K562 (cell line): ENCODE measurements around the gene SLAMF9. TPM values are rescaled to one million over a fixed set of nuclear protein-coding genes. Genes with fewer than 3 reads are reported as not detected.

Experiments used
- BRD9 ChIP-seq: fragments of 450-650 bp; IDR thresholded peaks from 2 replicates; pipeline ENCODE4 v1.6.1; 2018; ENCODE audit warnings: low read depth; ENCODE audit not compliant: partially characterized antibody
- EP400 ChIP-seq: fragments of 450-650 bp; IDR thresholded peaks from 2 replicates; pipeline ENCODE4 v1.6.1; 2017; ENCODE audit warnings: antibody characterized with exemption, mild to moderate bottlenecking, moderate library complexity
- FOSL1 ChIP-seq: fragments of 200-800 bp; sonication (Bioruptor generic); conservative IDR thresholded peaks from 2 replicates; pipeline ENCODE4 v1.6.1; 2016; ENCODE audit warnings: missing genetic modification characterization, missing compliant biosample characterization
- FOXJ3 ChIP-seq: sonication (generic); formaldehyde crosslinking; IDR thresholded peaks from 2 replicates; pipeline ENCODE4 v1.4.0; 2020; ENCODE audit warnings: mild to moderate bottlenecking, missing genetic modification reagents
- KLF10 ChIP-seq: fragments of 250-450 bp; sonication (Bioruptor Pico); IDR thresholded peaks from 2 replicates; pipeline ENCODE4 v1.6.1; 2021; ENCODE audit warnings: matching md5 sums
- MAZ ChIP-seq, 2 experiments: fragments of 450-650 bp in 1 of 2; sonication (generic) in 1 of 2; formaldehyde crosslinking; IDR thresholded peaks in 1 of 2; conservative IDR thresholded peaks in 1 of 2; 2 replicates each; pipeline versions ENCODE4 v1.4.0 to v1.5.0; 2020; ENCODE audit warnings: mild to moderate bottlenecking in 1 of 2, missing genetic modification reagents in 1 of 2
- MED1 ChIP-seq: sonication (generic); formaldehyde crosslinking; IDR thresholded peaks from 2 replicates; pipeline ENCODE4 v1.8.1; 2023; ENCODE audit warnings: missing genetic modification reagents, borderline replicate concordance
- MTA3 ChIP-seq: fragments of 450-650 bp; formaldehyde crosslinking; IDR thresholded peaks from 2 replicates; pipeline ENCODE4 v1.6.1; 2017; ENCODE audit warnings: mild to moderate bottlenecking, borderline replicate concordance
- MYC ChIP-seq, 2 experiments: fragments of 250-450 bp in 1 of 2; sonication (Bioruptor Pico) in 1 of 2; IDR thresholded peaks; 2 replicates each; pipeline versions ENCODE4 v1.5.1 to v1.6.1; 2012 to 2021; ENCODE audit warnings: low read depth in 2 of 2, borderline replicate concordance in 1 of 2, improper control_type of control experiment in 1 of 2, low read length in 1 of 2, mild to moderate bottlenecking in 1 of 2, moderate library complexity in 1 of 2
- NFE2 ChIP-seq: IDR thresholded peaks from 2 replicates; pipeline ENCODE4 v1.6.1; 2014; ENCODE audit warnings: antibody characterized with exemption, low read depth
- POLR2G ChIP-seq: fragments of 200-400 bp; formaldehyde crosslinking; IDR thresholded peaks from 2 replicates; pipeline ENCODE4 v1.6.1; 2017; ENCODE audit warnings: low read depth, mild to moderate bottlenecking, antibody characterized with exemption, low read length, moderate library complexity
- PURB ChIP-seq: sonication (generic); formaldehyde crosslinking; IDR thresholded peaks from 2 replicates; pipeline ENCODE4 v1.9.0; 2021; ENCODE audit warnings: low read depth, mild to moderate bottlenecking, missing genetic modification reagents
- YY1 ChIP-seq, 3 experiments: IDR thresholded peaks; 2 replicates each; pipeline ENCODE4 v1.6.1; 2011; ENCODE audit warnings: low read length in 2 of 3, mild to moderate bottlenecking in 2 of 3, moderate library complexity in 2 of 3, borderline replicate concordance in 1 of 3, control low read depth in 1 of 3, low read depth in 1 of 3; ENCODE audit not compliant: insufficient read depth in 3 of 3, insufficient replicate concordance in 2 of 3, control insufficient read depth in 1 of 3, insufficient read length in 1 of 3; ENCODE audit errors: extremely low read depth in 1 of 3
- ZNF197 ChIP-seq: fragments of 200-800 bp; sonication (Bioruptor generic); IDR thresholded peaks from 2 replicates; pipeline ENCODE4 v1.6.1; 2016; ENCODE audit warnings: low read depth, missing genetic modification characterization, missing compliant biosample characterization
- ZNF699 ChIP-seq: fragments of 250-450 bp; sonication (Bioruptor Pico); IDR thresholded peaks from 2 replicates; pipeline ENCODE4 v1.8.0; 2021; ENCODE audit warnings: mild to moderate bottlenecking, moderate library complexity; ENCODE audit not compliant: insufficient replicate concordance
- ZNF764 ChIP-seq: fragments of 250-450 bp; sonication (Bioruptor Pico); IDR thresholded peaks from 2 replicates; pipeline ENCODE4 v1.4.0; 2020; ENCODE audit warnings: low read depth, mild to moderate bottlenecking, moderate library complexity
- polyA plus RNA-seq, 8 experiments: library from polyadenylated mRNA; depleted of rRNA in 4 of 8; stranded (reverse) in 5 of 8; unstranded in 3 of 8; fragments of >200 nt; fragmentation: Nextera tagmentation in 2 of 8; fragmentation: Illumina TruSeq in 1 of 8; extraction: Ambion mirVana in 2 of 8; extraction: Trizol in 1 of 8; gene quantifications; 2 replicates each; pipeline versions ENCODE4 v1.2.1 to v1.2.3, GENCODE V29; 2011 to 2014; ENCODE audit warnings: inconsistent platforms in 1 of 8, missing spikeins in 1 of 8
- total RNA-seq, 7 experiments: library from RNA; depleted of rRNA in 6 of 7; stranded (reverse); fragments of >200 nt in 6 of 7; fragmentation: Illumina TruSeq in 2 of 7; extraction: Trizol in 2 of 7; gene quantifications; 2 replicates each; pipeline versions ENCODE4 v1.2.1 to v1.2.3, GENCODE V29; 2011 to 2021; ENCODE audit warnings: low replicate concordance in 1 of 7
- TF ChIP-seq, protein P1 (sequence below): IDR thresholded peaks from 2 replicates; pipeline ENCODE4 v1.6.1; 2011; ENCODE audit warnings: borderline replicate concordance, low read depth, mild to moderate bottlenecking, moderate library complexity, low read length; ENCODE audit not compliant: insufficient read depth, poor library complexity, severe bottlenecking
- TF ChIP-seq, protein P2 (sequence below): fragments of 450-650 bp; formaldehyde crosslinking; IDR thresholded peaks from 2 replicates; pipeline ENCODE4 v1.4.0; 2020; ENCODE audit warnings: mild to moderate bottlenecking, moderate library complexity
- TF ChIP-seq, protein P3 (sequence below): fragments of 250-450 bp; sonication (Bioruptor Pico); IDR thresholded peaks from 2 replicates; pipeline ENCODE4 v1.8.0; 2021; ENCODE audit warnings: borderline replicate concordance, mild to moderate bottlenecking, moderate library complexity; ENCODE audit not compliant: poor library complexity, severe bottlenecking
- TF ChIP-seq, protein P4 (sequence below): fragments of 250-450 bp; sonication (Bioruptor Pico); IDR thresholded peaks from 2 replicates; pipeline ENCODE4 v1.5.0; 2021

The SLAMF9 gene
- total and polyA plus RNA-seq, 9 of the 15 experiments (the other 6 are each of a cell fraction or from before 2014, with no cell fraction given) = 0.13 to 0.21 TPM; not detected in 7

DNA sequence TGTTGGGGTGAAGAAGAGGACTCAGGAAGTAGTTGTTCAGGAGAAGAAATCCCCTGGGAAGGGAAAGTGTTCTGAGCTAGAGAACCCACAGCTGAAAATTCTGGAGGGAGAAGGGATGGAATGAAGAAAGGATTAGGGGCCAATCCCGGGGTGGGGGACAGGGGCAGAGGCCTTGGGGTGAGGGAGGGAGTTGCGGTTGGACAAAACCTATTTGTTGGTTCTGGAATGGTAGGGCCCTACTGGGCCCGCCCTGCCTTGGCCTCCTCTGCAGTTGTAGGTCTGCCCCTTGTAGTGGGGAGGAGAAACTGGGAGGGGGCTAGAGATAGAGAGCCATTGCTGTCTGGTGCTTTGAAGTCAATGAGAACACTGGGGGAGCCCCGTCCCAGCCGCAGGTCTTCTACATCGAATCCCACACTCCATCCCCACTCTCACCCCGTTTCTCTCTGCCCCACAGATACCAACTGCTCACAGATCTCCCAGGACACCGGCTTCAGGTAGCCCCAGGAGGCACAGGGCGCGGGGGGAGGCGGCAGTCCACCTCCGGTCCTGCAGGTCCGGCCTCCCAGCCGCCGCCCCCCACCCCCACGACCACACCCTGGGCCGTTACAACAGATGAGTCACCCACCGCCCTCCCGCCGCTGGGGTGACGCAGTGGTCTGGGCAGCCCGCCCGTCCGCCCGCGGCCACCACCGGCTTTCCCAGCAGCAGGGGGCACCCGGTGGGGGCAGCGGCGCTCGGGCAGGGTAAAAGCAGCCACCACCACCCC lies 29.8 kb downstream of the SLAMF9 start (continued):
- TF ChIP-seq MAZ (CRISPR knock-in tag; conservative IDR thresholded peaks at IDR 0.05 in 1 of 2, IDR thresholded peaks at IDR 0.05 in 1 of 2) (peak; percentile 81 to 88), FOSL1 (peak; percentile 98), FOXJ3 (CRISPR knock-in tag) (no peak), MED1 (CRISPR knock-in tag) (0 out of 2 replicates have a peak, but pooled peaks have one; percentile 71), MYC (IDR thresholded peaks at IDR 0.05; ENCODE audit: low read depth, low read length) (no peak), MYC (CRISPR knock-in tag; IDR thresholded peaks at IDR 0.05; ENCODE audit: borderline replicate concordance, low read depth) (no peak), KLF10 (no peak), PURB (CRISPR knock-in tag) (no peak), POLR2G (peak; percentile 56; the same call in 1 of the 2 replicates), NFE2 (peak; percentile 73), BRD9 (no peak), EP400 (no peak), YY1 (IDR thresholded peaks at IDR 0.05; ENCODE audit: borderline replicate concordance in 1 of 3, control insufficient read depth in 1 of 3, extremely low read depth in 1 of 3, insufficient read depth in 3 of 3, insufficient read length in 1 of 3, insufficient replicate concordance in 2 of 3, low read depth in 1 of 3, low read length in 2 of 3) (peak in 1 of 3 experiments; percentile 37), ZNF197 (CRISPR knock-in tag) (no peak), ZNF699 (CRISPR knock-in tag) (no peak), MTA3 (peak; percentile 70), ZNF764 (CRISPR knock-in tag) (no peak)
- TF ChIP-seq, protein P1, sequence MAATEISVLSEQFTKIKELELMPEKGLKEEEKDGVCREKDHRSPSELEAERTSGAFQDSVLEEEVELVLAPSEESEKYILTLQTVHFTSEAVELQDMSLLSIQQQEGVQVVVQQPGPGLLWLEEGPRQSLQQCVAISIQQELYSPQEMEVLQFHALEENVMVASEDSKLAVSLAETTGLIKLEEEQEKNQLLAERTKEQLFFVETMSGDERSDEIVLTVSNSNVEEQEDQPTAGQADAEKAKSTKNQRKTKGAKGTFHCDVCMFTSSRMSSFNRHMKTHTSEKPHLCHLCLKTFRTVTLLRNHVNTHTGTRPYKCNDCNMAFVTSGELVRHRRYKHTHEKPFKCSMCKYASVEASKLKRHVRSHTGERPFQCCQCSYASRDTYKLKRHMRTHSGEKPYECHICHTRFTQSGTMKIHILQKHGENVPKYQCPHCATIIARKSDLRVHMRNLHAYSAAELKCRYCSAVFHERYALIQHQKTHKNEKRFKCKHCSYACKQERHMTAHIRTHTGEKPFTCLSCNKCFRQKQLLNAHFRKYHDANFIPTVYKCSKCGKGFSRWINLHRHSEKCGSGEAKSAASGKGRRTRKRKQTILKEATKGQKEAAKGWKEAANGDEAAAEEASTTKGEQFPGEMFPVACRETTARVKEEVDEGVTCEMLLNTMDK = peak; percentile 37
- TF ChIP-seq, protein P2, sequence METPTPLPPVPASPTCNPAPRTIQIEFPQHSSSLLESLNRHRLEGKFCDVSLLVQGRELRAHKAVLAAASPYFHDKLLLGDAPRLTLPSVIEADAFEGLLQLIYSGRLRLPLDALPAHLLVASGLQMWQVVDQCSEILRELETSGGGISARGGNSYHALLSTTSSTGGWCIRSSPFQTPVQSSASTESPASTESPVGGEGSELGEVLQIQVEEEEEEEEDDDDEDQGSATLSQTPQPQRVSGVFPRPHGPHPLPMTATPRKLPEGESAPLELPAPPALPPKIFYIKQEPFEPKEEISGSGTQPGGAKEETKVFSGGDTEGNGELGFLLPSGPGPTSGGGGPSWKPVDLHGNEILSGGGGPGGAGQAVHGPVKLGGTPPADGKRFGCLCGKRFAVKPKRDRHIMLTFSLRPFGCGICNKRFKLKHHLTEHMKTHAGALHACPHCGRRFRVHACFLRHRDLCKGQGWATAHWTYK (CRISPR knock-in tag) = no peak
- TF ChIP-seq, protein P3, sequence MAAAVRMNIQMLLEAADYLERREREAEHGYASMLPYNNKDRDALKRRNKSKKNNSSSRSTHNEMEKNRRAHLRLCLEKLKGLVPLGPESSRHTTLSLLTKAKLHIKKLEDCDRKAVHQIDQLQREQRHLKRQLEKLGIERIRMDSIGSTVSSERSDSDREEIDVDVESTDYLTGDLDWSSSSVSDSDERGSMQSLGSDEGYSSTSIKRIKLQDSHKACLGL (CRISPR knock-in tag) = no peak
- TF ChIP-seq, protein P4, sequence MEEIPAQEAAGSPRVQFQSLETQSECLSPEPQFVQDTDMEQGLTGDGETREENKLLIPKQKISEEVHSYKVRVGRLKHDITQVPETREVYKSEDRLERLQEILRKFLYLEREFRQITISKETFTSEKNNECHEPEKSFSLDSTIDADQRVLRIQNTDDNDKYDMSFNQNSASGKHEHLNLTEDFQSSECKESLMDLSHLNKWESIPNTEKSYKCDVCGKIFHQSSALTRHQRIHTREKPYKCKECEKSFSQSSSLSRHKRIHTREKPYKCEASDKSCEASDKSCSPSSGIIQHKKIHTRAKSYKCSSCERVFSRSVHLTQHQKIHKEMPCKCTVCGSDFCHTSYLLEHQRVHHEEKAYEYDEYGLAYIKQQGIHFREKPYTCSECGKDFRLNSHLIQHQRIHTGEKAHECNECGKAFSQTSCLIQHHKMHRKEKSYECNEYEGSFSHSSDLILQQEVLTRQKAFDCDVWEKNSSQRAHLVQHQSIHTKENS (CRISPR knock-in tag) = no peak
